AG09309 (cell line): ENCODE data around the gene FAM120A.

Source experiments
- DNase-seq: peaks from one replicate; pipeline ENCODE4 v3.0.0-alpha.2; 2010; ENCODE audit warnings: low read depth
- H3K4me3 ChIP-seq: 2 replicates; pipeline ENCODE4 v1.5.1; 2011; ENCODE audit warnings: mild to moderate bottlenecking, low read depth, low read length, moderate library complexity; ENCODE audit not compliant: control insufficient read depth
- CTCF ChIP-seq: IDR thresholded peaks from 2 replicates; pipeline ENCODE4 v1.5.1; 2011; ENCODE audit warnings: mild to moderate bottlenecking, low read depth, low read length, inconsistent platforms; ENCODE audit not compliant: insufficient read depth, control insufficient read depth; ENCODE audit errors: missing control alignments

The FAM120A gene

GRCh38 chr9:93598647-93599241, 147.3 kb downstream of the FAM120A start:
- DNase-seq: no peak
- TF ChIP-seq CTCF: no peak
- no peak overlapping the region for H3K4me3 ChIP-seq

GRCh38 chr9:93599571-93600403, 148.3 kb downstream of the FAM120A start:
- no peak for TF ChIP-seq CTCF
- DNase-seq: no peak
- H3K4me3 ChIP-seq: no peak overlapping the region

GRCh38 chr9:93600504-93600903, 149.0 kb downstream of the FAM120A start:
- H3K4me3 ChIP-seq: no peak overlapping the region
- DNase-seq: no peak
- TF ChIP-seq CTCF: no peak

GRCh38 chr9:93601063-93601462, 149.6 kb downstream of the FAM120A start:
- TF ChIP-seq CTCF: no peak
- no peak overlapping the region for H3K4me3 ChIP-seq
- no peak for DNase-seq

- TF ChIP-seq CTCF: no peak
Observed at GRCh38 chr9:93601666-93602065, 150.2 kb downstream of the FAM120A start.

GRCh38 chr9:93603011-93603410, 151.5 kb downstream of the FAM120A start:
- no peak for DNase-seq
- H3K4me3 ChIP-seq: no peak overlapping the region
- TF ChIP-seq CTCF: no peak

More at GRCh38 chr9:93601666-93602065, 150.2 kb downstream of the FAM120A start:
- no peak for DNase-seq
- H3K4me3 ChIP-seq: no peak overlapping the region
